GM11168 (cell line): ENCODE data around the gene HIVEP1.

Source experiments
- in situ Hi-C: fragments of 300-500 bp; cut with MboI; formaldehyde crosslinking; loops from one replicate; pipeline ENCODE4 v1.12.0; 2022; ENCODE audit warnings: low sequenced_read_pairs; ENCODE audit not compliant: unreplicated experiment

The HIVEP1 gene

DNA sequence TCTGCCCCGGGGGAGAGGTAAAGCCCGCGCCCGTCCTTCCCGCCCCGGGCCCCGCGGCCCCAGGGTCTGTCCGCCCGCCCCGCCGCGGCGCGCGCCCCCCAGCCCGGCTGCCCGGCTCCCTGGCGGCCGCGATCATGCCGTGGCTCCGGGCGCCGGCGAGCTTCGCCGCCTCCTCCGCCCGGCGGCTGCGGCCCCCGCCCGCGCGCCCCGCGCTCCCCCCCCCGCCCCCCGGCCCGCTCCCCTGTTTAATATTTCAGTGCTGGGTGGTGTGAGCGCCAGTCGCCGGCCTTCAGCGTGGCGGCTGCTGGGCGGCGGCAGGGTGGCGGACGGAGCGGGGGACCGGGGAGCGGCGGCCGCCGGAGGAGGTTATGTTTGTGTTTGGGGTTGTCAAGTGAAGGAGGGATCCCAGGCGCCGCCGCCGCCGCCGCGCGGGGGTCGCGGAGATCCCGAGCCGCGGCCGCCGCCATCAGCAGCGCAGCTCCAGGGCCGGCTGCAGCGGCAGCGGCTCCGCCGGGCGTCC is at the start of gene HIVEP1:
Gene HIVEP1 (plus strand): TSS at position 275 of the 520 bp plus-strand sequence. CDS start 3,317 bp downstream, outside the sequence.
- in situ Hi-C loops = loop anchor here (25.0 kb wide), 1 partner anchor 175 kb away; no protein-coding TSS in a partner anchor

DNA sequence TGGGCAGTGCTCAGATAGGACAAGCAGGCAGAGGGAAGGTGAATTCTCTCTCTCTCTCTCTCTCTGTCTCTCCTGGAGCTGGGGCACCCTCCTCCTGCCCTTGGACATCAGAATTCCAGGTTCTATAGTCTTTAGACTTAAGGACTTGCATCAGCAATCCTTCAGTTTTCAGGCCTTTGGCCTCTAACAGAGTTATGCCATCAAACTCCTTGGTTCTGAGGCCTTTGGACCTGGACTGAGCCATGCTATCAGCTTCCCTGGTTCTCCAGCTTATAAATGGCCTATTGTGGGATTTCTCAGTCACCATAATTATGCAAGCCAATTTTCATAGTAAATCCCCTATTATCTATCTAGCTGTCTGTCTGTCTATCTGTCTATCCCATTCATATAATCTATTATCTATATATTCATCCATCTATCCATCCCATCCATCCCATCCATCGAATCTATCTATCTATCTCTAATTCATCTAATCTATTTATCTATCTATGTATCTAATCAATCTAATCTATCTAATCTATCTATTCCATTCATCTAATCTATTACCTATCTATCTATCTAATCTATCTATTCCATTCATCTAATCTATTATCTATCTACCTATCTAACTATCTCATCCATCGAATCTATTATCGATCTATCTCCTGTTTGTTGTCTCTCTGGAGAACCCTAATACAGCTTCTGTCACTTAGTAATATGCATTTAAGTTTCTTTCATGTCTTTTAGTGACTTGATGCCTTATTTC is 48.2 kb upstream of the HIVEP1 start:
- in situ Hi-C loops = no loop called here

DNA sequence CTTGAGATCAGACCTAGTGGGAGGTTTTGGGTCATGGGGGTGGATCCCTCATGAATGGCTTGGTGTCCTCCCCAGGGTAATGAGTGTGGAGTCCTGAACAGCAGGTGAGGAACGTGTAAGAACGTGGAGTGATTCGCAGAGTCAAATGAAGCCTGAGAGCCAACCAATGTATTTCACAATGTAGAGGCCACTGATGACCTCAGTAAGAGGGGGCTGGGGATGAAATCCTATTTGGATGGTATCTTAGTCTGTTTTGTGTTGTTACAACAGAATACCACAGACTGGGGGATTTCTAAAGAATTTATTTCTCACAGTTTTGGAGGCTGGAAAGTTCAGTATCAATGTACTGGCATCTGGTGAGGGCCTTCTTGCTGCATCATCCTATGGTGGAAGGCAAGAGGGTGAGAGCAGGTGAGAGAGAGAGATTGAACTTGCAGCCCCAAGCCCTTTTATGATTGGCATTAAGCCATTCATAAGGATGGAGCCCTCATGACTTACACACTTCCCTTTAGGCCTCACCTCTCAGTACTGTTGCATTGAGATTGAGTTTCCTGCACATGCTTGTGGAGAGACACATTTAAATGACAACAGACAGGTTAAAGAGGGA is 47.3 kb upstream of the HIVEP1 start:
- in situ Hi-C loops = no loop called here

DNA sequence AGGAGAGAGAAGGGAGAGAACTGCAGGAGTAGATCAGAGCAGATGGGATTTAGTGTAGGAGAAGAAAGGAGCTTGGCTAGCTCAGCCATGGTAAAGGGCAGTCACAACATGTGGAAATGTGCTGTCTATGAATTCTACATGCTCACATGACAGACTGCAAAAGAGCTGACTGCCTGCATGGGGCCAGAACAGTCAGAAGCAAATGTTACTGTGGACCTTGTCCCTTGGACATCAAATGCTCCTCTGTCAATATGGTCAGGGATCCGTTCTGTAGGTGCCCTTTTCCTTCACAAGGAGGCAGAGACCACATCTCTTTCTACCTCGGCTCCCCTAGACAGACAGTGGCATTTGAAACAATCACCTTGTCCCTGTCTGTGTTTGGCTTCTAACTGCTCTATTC is 46.6 kb upstream of the HIVEP1 start:
- in situ Hi-C loops = no loop called here

DNA sequence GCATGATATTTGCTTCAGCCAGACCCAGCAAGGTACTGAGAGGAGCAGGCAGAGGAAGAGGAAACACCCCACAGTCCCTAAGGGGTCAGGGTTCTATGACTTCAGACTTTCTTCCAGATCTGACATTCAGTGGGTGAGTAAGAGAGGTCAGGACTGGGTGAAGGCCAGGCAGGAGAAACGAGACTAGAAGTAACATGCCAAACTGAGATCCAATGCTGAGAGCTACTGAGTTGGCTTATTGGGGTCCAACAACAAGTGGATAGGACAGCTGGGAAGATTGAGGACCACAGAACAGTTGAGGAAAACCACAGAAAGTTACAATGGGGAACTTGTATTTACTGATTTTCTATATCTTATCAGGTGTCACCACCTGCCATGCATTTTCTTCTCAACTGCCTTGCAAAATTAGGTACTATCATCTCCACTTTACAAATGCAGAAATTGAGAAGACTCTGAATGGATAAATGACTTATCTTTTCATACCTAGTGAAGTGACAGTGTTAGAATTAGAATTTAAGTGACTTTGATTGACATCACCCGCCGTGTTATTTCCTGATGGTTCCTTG is 43.8 kb upstream of the HIVEP1 start:
- in situ Hi-C loops = no loop called here

GRCh38 chr6:11969092-11969491 is 43.0 kb upstream of the HIVEP1 start:
- in situ Hi-C loops = no loop called here

DNA sequence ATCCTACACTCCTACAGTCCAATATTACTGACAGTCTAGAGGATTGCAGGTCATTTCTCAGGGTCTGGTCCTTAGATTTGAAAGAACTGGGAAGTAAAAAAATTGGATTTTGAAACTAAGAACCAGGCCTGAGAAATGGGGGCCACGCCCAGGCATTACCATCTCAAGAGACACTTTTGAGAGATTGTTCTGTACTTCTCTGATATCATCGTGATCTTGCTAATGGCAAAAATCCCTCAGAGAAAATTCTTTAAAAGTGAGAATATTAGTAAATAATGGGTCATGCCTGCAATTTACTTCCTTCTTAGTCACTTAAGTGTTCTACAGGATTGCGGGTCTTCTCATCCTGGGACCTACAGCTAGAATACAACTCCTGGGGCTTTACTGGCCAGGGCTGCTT is 42.0 kb upstream of the HIVEP1 start:
- in situ Hi-C loops = no loop called here

DNA sequence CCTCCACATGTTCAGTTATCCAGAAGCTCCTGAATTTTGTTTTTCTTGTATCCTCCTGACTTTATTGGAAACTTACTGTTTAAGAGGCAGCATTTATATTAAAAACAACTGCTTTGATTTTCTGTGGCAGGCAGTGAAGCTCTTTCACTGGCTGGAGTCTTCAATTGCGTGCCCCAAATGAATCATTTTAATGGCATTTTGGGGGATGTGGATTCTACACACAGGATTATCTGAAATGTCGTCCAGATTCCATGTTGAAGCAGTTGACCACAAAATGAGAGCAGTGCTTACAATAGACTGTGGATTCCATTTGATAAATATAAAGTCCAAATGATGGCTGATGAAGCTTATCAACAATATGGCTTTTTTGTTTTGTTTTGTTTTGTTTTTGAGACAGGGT is 41.0 kb upstream of the HIVEP1 start:
- in situ Hi-C loops = no loop called here

DNA sequence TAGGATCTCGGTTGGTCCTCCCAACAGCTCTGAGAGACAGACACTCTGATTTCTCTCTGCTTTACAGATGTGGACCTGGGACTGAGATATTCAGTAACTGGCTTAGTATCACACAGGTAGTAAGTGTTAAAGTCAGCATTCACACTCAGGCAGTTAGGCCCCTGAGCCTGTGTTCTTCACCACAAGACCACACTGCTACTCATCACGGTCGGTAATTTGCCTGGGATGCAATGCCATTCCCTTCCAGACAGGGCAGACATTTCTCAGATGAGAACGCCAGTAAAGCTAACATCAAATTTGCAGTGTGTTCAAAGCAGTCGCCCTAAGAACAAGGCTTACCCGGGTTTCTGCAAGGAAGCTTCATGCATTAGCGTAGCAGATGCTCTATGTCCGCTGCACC is 39.8 kb upstream of the HIVEP1 start:
- in situ Hi-C loops = no loop called here

GRCh38 chr6:11972806-11973205 is 39.3 kb upstream of the HIVEP1 start:
- in situ Hi-C loops = no loop called here

GRCh38 chr6:11973238-11973637 is 38.9 kb upstream of the HIVEP1 start:
- in situ Hi-C loops = no loop called here

- in situ Hi-C loops = no loop called here
Observed at GRCh38 chr6:11974089-11974488, 38.0 kb upstream of the HIVEP1 start.

DNA sequence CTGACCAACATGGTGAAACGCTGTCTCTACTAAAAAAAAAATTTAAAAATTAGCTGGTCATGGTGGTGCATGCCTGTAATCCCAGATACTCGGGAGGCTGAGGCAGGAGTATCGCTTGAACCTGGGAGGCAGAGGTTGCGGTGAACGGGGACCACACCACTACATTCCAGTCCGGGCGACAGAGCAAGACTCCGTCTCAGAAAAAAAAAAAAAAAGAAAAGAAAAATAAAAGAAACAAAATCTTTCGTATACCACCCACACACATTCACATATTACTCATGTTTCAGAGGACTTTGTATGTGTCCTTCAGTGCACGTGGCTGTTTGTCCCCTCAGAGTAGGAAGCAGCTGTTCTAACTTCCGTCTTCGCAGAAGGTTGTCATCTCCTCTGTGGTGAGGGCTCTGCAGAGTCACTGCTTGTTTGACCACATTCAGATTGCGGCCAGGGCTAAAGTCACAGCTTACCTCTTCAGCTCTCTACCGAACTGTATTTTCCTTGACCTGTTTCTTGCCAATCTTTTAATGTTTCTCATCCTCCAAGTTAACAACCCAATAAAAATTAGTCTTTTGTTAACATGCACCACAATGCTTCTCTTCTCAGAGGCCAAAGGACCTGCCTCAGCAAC is 36.6 kb upstream of the HIVEP1 start:
- in situ Hi-C loops = no loop called here

GRCh38 chr6:11976489-11976888 is 35.6 kb upstream of the HIVEP1 start:
- in situ Hi-C loops = no loop called here

GRCh38 chr6:11977193-11977592 is 34.9 kb upstream of the HIVEP1 start:
- in situ Hi-C loops = no loop called here

DNA sequence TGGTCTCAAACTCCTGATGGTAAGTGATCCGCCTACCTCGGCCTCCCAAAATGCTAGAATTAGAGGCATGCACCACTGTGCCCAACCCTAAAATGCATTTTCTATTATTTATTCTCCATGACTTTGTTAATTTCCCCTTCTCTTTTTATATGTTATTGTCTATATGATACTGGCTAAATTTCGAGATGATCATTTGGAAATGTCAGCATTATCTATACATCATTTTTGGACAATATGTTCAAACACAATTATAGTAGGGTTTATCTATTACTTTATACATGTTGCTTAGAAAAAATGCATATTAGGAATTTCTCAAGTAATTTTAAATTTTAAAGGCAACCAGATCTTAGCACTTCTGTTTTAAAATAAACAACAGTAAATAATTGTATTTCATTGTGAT is 34.4 kb upstream of the HIVEP1 start:
- in situ Hi-C loops = no loop called here

GRCh38 chr6:11978169-11978987 is 33.7 kb upstream of the HIVEP1 start:
- in situ Hi-C loops = no loop called here

- in situ Hi-C loops = no loop called here
Observed at GRCh38 chr6:11979866-11980265, 32.2 kb upstream of the HIVEP1 start.

DNA sequence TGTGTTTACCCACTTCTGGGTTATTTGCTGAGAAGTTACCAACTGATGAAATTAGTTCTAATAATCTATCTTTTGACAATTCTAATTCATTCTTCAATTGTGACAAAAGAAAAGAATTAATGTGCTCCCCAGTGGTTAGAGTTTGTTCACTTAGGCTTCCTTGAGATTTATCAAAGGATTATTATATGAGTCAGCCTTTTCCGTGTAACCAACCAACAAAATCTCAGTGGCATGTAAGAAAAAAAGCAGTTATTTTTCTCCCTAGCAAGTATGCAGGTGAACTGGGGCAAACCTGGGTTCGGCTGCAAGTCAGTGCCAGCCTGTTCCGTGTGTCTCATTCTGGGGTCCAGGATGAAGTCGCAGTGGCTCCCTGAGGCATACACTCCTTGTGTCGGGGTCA is 28.8 kb upstream of the HIVEP1 start:
- in situ Hi-C loops = no loop called here

DNA sequence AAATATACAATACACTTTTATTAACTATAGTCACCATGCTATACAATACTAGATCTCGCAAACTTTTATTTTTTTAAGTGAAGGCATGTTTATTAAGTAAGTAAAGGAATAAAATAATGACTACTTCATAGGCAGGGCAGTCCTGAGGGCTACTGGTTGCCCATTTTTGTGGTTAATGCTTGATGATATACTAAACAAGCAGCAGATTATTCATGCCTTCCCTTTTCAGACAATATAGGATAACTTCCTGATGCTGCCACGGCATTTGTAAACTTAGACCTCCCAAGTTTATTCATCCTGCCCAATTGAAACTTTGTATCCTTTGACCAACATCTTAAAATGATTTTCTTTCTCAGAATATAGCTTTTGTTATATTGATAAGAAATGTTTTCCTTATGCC is 24.7 kb upstream of the HIVEP1 start:
- in situ Hi-C loops = no loop called here
